ENCODE data around the gene ZFP3. TPM values are rescaled to one million over a fixed set of nuclear protein-coding genes. Genes with fewer than 3 reads are reported as not detected.
"Not testable (repeated sequence)": the region's sequence is repeated elsewhere in the genome, so short reads cannot be mapped to it uniquely, and the experiment has no call there.

The ZFP3 gene
- total RNA-seq, 1 donor from 2014 or later = 0.98 TPM

- peaks cover 6% of the 10 kb centered on the region for H3K4me1 Mint-ChIP-seq (ENCODE audit: low read depth)
- TF ChIP-seq, protein P1, sequence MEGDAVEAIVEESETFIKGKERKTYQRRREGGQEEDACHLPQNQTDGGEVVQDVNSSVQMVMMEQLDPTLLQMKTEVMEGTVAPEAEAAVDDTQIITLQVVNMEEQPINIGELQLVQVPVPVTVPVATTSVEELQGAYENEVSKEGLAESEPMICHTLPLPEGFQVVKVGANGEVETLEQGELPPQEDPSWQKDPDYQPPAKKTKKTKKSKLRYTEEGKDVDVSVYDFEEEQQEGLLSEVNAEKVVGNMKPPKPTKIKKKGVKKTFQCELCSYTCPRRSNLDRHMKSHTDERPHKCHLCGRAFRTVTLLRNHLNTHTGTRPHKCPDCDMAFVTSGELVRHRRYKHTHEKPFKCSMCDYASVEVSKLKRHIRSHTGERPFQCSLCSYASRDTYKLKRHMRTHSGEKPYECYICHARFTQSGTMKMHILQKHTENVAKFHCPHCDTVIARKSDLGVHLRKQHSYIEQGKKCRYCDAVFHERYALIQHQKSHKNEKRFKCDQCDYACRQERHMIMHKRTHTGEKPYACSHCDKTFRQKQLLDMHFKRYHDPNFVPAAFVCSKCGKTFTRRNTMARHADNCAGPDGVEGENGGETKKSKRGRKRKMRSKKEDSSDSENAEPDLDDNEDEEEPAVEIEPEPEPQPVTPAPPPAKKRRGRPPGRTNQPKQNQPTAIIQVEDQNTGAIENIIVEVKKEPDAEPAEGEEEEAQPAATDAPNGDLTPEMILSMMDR (IDR thresholded peaks at IDR 0.05; ENCODE audit: unreplicated experiment) = no peak
- H3K36me3 Mint-ChIP-seq (ENCODE audit: insufficient read depth) = peaks cover 1% of the 10 kb centered on the region
- H3K9me3 Mint-ChIP-seq (ENCODE audit: low read depth) = peaks cover 7% of the 10 kb centered on the region
- peaks cover 4% of the 10 kb centered on the region for H3K27me3 Mint-ChIP-seq
- no peak overlapping the region for H3K27ac Mint-ChIP-seq
- DNase-seq (ENCODE audit: low spot score, unreplicated experiment) = no peak
- no peak overlapping the region for H3K4me3 Mint-ChIP-seq (ENCODE audit: low read depth)
Measured at GRCh38 chr17:5118219-5118618, 40.0 kb downstream of the ZFP3 start.

DNA sequence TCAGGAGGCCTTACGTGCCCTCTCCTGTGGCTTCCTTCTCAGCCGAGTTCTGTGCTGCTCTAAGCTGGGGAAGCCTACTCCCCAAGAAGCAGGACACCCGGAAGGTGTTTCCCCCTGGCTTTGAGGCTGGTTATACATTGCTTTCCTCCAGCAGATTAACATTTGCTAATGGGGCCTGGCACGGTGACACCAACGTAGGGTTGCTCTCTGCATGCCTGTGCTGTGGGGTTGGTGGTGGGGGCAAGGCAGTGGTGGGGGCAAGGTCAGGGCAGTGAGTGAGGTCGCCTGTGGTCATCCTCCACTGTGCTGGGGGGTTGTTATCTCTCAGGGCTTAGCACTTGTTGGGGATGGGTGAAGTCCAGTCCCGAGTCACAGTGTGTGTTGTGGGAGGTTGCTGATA is 41.8 kb downstream of the ZFP3 start:
- H3K27ac Mint-ChIP-seq = no peak overlapping the region
- peaks cover 1% of the 10 kb centered on the region for H3K36me3 Mint-ChIP-seq (ENCODE audit: insufficient read depth)
- H3K4me1 Mint-ChIP-seq (ENCODE audit: low read depth) = peaks cover 6% of the 10 kb centered on the region
- H3K9me3 Mint-ChIP-seq (ENCODE audit: low read depth) = peaks cover 7% of the 10 kb centered on the region
- no peak overlapping the region for H3K4me3 Mint-ChIP-seq (ENCODE audit: low read depth)
- peaks cover 7% of the 10 kb centered on the region for H3K27me3 Mint-ChIP-seq
- TF ChIP-seq, protein P1 (IDR thresholded peaks at IDR 0.05; ENCODE audit: unreplicated experiment) = no peak
- DNase-seq (ENCODE audit: low spot score, unreplicated experiment) = no peak

GRCh38 chr17:5120436-5121185 is 42.3 kb downstream of the ZFP3 start:
- DNase-seq (ENCODE audit: low spot score, unreplicated experiment); H3K27me3 Mint-ChIP-seq; H3K27ac Mint-ChIP-seq; H3K9me3 Mint-ChIP-seq (ENCODE audit: low read depth); H3K36me3 Mint-ChIP-seq (ENCODE audit: insufficient read depth); H3K4me1 Mint-ChIP-seq (ENCODE audit: low read depth): not testable (repeated sequence)
- peak overlapping the region; percentile 23 for H3K4me3 Mint-ChIP-seq (ENCODE audit: low read depth)

- H3K4me1 Mint-ChIP-seq (ENCODE audit: low read depth) = peaks cover 6% of the 10 kb centered on the region
- H3K36me3 Mint-ChIP-seq (ENCODE audit: insufficient read depth) = peaks cover 1% of the 10 kb centered on the region
- peaks cover 12% of the 10 kb centered on the region for H3K27me3 Mint-ChIP-seq
- peak overlapping the region; percentile 82 for H3K4me3 Mint-ChIP-seq (ENCODE audit: low read depth)
- TF ChIP-seq, protein P1 (IDR thresholded peaks at IDR 0.05; ENCODE audit: unreplicated experiment) = no peak
- peak overlapping the region; percentile 38 for H3K27ac Mint-ChIP-seq
- H3K9me3 Mint-ChIP-seq (ENCODE audit: low read depth) = peaks cover 7% of the 10 kb centered on the region
- no peak for DNase-seq (ENCODE audit: low spot score, unreplicated experiment)
Measured at GRCh38 chr17:5121186-5121841, 43.0 kb downstream of the ZFP3 start.

GRCh38 chr17:5122056-5122455 is 43.8 kb downstream of the ZFP3 start:
- H3K4me3 Mint-ChIP-seq (ENCODE audit: low read depth) = peak overlapping the region; percentile 82
- H3K9me3 Mint-ChIP-seq (ENCODE audit: low read depth); H3K4me1 Mint-ChIP-seq (ENCODE audit: low read depth); H3K36me3 Mint-ChIP-seq (ENCODE audit: insufficient read depth): not testable (repeated sequence)
- peak; percentile 0 for DNase-seq (ENCODE audit: low spot score, unreplicated experiment)
- peak overlapping the region; percentile 38 for H3K27ac Mint-ChIP-seq
- peaks cover 11% of the 10 kb centered on the region for H3K27me3 Mint-ChIP-seq

DNA sequence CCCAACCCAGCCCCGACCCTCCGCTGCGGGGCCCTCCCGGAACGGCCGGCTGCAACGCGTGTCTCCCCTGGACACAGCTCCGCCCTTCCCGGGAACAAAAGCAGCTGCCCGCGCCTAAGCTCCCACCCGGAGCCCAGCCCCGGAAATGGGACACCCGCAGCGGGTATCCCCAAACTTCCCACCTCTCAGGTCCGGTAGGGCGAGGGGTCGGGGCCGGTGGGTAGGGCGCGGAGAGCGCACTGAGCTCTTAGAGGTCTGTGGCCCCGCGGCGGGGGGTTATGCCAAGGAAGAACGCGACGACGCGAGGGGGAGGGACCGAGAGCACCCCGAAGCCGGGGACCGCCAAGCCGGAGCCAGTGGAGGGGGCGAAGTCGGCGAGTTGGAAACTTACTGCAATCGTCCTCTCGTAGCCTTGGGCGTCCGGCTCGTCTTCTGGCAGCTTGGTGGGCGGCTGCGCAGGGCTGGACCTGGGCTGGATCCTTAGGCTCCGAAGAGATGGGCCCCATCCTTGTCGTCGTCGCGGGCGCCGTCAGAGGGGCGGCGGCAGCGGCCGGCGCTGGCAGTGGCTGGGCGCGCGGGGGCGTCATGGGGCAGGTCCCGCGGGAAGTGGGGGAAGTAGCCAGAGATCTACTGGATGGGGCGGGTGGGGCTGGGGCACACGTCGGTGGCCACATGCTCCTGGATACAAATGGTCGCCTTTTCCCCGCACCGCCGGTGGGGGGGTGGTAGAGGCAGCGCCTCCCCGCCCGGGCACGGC is 44.5 kb downstream of the ZFP3 start:
- peaks cover 6% of the 10 kb centered on the region for H3K4me1 Mint-ChIP-seq (ENCODE audit: low read depth)
- peaks cover 5% of the 10 kb centered on the region for H3K9me3 Mint-ChIP-seq (ENCODE audit: low read depth)
- TF ChIP-seq, protein P1 (IDR thresholded peaks at IDR 0.05; ENCODE audit: unreplicated experiment) = peak; percentile 16
- H3K27ac Mint-ChIP-seq = no peak overlapping the region
- peak overlapping the region; percentile 82 for H3K4me3 Mint-ChIP-seq (ENCODE audit: low read depth)
- peaks cover 1% of the 10 kb centered on the region for H3K36me3 Mint-ChIP-seq (ENCODE audit: insufficient read depth)
- DNase-seq (ENCODE audit: low spot score, unreplicated experiment) = peak; percentile 20
- peaks cover 18% of the 10 kb centered on the region for H3K27me3 Mint-ChIP-seq

Data from progenitor cell of endocrine pancreas (in vitro differentiated cells).